Measurements from ENCODE around the gene CHKA.

The CHKA gene

DNA sequence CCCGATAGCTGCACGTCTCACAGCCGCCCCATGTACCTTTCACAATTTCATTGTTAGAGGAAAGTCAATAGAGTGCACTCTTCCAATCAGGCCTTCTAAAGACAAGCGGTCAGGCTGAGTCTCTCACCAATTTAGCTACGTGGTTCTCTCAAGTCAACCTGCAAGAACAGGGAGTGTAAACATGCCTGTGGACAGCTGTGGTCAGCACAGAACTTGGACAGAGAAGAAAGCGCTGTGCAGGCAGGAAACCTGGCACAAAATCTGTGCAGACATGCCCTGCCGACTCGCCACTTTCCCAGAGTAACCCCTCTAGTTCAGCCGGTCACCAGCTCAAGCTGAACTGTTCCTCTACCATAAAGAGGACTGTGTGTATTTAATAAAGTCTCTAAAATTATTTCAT, 39.5 kb downstream of the CHKA start:
- TF ChIP-seq, protein P1, sequence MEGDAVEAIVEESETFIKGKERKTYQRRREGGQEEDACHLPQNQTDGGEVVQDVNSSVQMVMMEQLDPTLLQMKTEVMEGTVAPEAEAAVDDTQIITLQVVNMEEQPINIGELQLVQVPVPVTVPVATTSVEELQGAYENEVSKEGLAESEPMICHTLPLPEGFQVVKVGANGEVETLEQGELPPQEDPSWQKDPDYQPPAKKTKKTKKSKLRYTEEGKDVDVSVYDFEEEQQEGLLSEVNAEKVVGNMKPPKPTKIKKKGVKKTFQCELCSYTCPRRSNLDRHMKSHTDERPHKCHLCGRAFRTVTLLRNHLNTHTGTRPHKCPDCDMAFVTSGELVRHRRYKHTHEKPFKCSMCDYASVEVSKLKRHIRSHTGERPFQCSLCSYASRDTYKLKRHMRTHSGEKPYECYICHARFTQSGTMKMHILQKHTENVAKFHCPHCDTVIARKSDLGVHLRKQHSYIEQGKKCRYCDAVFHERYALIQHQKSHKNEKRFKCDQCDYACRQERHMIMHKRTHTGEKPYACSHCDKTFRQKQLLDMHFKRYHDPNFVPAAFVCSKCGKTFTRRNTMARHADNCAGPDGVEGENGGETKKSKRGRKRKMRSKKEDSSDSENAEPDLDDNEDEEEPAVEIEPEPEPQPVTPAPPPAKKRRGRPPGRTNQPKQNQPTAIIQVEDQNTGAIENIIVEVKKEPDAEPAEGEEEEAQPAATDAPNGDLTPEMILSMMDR (IDR thresholded peaks at IDR 0.05; ENCODE audit: unreplicated experiment in 3 of 3) = no peak
- H3K4me1 Mint-ChIP-seq = peaks cover 15% of the 10 kb centered on the region
- no peaks in the 10 kb centered on the region for H3K9me3 Mint-ChIP-seq
- peaks cover 24% of the 10 kb centered on the region for H3K36me3 Mint-ChIP-seq (ENCODE audit: low read depth)
- H3K27ac Mint-ChIP-seq = peak overlapping the region in 1 of 3 experiments; percentile 13
- no peak overlapping the region for H3K4me3 Mint-ChIP-seq
- no peaks in the 10 kb centered on the region for H3K27me3 Mint-ChIP-seq (ENCODE audit: low read depth)

DNA sequence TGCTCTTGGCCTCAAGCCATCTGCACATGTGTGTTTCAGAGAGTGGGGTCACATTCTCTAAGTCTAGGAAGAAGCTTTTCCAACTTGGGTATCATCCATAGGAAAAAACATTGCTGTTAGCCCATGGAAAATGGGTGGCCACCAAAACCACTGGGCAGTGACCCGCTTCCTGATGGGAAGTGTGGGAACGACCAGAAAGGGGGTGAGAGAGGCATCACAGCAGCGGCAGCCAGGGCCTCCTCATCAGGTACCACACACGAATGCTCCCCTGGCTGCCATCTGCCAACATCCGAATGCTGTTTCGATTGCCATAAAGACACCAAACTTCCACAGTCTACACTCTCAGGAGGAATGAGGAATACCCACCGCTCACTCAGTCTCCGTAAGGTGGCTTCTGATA, 40.3 kb downstream of the CHKA start:
- TF ChIP-seq, protein P1 (IDR thresholded peaks at IDR 0.05; ENCODE audit: unreplicated experiment in 3 of 3) = no peak
- no peak overlapping the region for H3K4me3 Mint-ChIP-seq
- H3K27me3 Mint-ChIP-seq (ENCODE audit: low read depth) = no peaks in the 10 kb centered on the region
- no peak overlapping the region for H3K27ac Mint-ChIP-seq
- peaks cover 15% of the 10 kb centered on the region for H3K4me1 Mint-ChIP-seq
- H3K36me3 Mint-ChIP-seq (ENCODE audit: low read depth) = peaks cover 24% of the 10 kb centered on the region
- H3K9me3 Mint-ChIP-seq = no peaks in the 10 kb centered on the region

DNA sequence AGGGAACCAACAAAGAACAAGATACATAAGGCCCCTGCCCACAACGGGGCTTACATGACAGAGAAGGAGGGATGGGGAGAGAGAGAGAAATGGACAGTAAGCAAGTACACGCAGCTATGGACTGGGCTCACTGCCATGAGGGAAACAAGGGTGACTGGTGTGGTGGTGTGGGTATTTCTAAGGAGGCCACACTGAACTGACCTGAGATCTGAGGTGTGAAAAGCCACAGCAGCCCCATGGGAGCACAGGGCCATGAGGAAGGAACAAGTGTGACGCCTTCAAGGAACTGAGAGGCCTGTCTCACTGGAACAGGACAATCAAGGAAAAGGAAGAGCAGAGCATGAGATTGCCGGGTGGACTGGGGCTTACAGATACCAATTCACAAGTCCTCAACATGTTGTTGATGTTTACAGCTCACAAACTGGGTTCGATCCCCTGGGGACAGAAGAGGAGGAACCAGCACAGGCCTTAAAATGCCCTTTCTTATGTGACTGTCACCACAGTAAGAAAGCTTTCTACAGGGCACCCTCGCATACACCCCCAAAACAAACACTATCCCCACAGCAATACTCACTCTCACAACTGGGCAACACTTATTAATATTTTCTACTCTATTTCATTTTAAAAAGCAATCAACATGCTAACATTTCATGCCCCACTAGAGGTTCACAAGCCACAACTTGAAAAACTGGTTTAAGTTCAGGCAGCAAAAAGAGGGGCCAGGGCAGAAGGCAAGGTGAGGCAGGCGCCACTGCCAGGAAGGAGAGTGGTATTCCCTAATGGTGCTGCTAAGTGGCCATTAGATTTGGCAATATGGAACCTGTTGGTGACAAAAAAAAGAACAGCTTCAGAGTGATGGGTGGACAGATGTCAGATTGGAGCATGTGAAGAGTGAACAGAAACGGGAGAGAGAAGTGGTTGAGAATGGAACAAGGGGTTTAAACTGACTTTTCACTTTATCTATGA, 43.3 kb downstream of the CHKA start:
- Mint-ChIP-seq H3K4me1 (peaks cover 10% of the 10 kb centered on the region), H3K4me3 (no peak overlapping the region), H3K27ac (peak overlapping the region in 1 of 3 experiments; percentile 23), H3K9me3 (no peaks in the 10 kb centered on the region), H3K36me3 (ENCODE audit: low read depth) (peaks cover 31% of the 10 kb centered on the region), H3K27me3 (ENCODE audit: low read depth) (no peaks in the 10 kb centered on the region)
- TF ChIP-seq, protein P1 (IDR thresholded peaks at IDR 0.05; ENCODE audit: unreplicated experiment in 3 of 3) = no peak

DNA sequence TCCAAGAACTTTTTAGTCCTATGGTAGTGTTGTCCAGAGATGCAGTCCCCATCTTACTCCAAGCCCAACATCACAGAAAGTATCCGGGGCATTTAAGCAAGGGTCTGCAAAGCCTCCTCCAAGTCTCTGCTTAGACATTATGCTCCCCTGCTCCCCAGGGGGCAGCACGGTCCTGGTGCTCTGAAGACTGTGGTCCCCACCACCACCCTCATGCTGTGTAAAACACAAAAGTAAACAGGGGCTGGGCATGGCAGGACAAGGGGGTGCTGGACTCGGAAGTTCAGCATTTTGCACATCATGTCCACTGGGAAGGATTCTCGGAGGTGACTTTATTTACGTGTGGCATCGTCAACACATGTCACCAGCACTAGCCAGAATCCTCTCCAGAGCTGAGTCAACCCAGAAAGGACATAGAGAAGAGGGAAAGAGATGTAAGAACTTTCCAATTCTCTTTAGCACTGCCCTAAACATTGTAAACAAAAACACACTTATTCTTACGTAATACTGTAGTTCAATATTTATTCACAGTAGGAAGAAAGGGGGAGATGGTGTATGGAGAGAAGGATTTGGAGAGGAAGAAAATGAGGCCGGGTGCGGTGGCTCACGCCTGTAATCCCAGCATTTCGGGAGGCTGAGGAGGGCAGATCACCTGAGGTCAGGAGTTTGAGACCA, 44.7 kb downstream of the CHKA start:
- Mint-ChIP-seq H3K36me3 (ENCODE audit: low read depth) (peaks cover 38% of the 10 kb centered on the region), H3K4me1 (peaks cover 1% of the 10 kb centered on the region), H3K27ac (no peak overlapping the region), H3K4me3 (no peak overlapping the region), H3K9me3 (no peaks in the 10 kb centered on the region), H3K27me3 (ENCODE audit: low read depth) (no peaks in the 10 kb centered on the region)
- TF ChIP-seq, protein P1 (IDR thresholded peaks at IDR 0.05; ENCODE audit: unreplicated experiment in 3 of 3) = no peak

DNA sequence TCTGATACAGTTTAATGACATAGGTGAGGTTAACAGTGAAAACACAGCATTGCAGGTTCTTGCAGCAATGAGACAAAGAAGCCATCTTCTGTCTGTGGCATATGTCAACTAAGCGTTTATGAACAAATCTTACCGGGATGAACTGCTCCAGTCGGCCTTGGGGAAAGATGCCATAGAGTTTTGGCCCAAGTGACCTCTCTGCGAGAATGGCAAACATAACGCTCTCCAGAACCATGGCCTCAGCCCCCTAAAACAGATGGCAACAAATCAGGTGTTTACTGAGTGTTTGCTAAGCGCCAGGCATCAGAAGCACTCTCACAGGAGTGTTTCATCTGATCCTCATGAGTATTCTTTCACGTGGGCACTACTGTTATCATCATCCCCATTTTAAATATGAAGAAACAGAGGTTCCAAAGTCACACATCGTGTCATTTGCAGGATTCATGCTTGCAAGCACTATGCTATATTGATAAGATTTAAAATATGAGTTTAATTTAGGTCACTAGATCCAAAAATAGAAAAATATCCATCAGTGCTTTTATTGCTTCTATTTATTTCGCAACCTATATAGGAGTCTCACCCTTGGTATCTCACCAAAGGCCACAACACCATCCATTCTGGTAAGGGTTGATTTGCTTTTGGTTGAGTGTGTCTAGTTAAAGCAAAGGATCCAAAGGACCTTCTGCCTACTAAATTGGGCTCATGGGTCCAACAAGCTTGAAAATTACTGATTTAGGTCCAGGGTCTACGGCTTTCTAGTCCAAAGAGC, 46.4 kb downstream of the CHKA start:
- H3K4me1 Mint-ChIP-seq = no peaks in the 10 kb centered on the region
- H3K27me3 Mint-ChIP-seq (ENCODE audit: low read depth) = no peaks in the 10 kb centered on the region
- TF ChIP-seq, protein P1 (IDR thresholded peaks at IDR 0.05; ENCODE audit: unreplicated experiment in 3 of 3) = no peak
- H3K27ac Mint-ChIP-seq = no peak overlapping the region
- no peak overlapping the region for H3K4me3 Mint-ChIP-seq
- peaks cover 47% of the 10 kb centered on the region for H3K36me3 Mint-ChIP-seq (ENCODE audit: low read depth)
- H3K9me3 Mint-ChIP-seq = no peaks in the 10 kb centered on the region

Data from nephron (organoid).